MM.1S (cell line): ENCODE data around the gene ABCC1.
A peak's percentile ranks its signal among the peaks of the same experiment; 100 is the strongest.

Experiments
- DNase-seq: peaks from one replicate; pipeline ENCODE4 v3.0.0-alpha.2; 2015
- H2AFZ ChIP-seq: fragments of 300-600 bp; sonication (generic); 2 replicates; pipeline ENCODE4 v1.6.0; 2016; ENCODE audit warnings: antibody characterized with exemption, low read length
- H3F3A ChIP-seq: fragments of 300-600 bp; sonication (generic); 2 replicates; pipeline ENCODE4 v1.6.1; 2016; ENCODE audit warnings: mild to moderate bottlenecking, antibody characterized with exemption, low read length, moderate library complexity, mixed read lengths; ENCODE audit not compliant: insufficient read depth
- H3K27ac ChIP-seq: fragments of 300-600 bp; sonication (generic); 2 replicates; pipeline ENCODE4 v1.5.1; 2016; ENCODE audit warnings: mild to moderate bottlenecking, low read length
- H3K27me3 ChIP-seq: fragments of 300-600 bp; sonication (generic); replicated peaks from 2 replicates; pipeline ENCODE4 v1.6.0; 2016; ENCODE audit warnings: low read length; ENCODE audit not compliant: insufficient read depth
- H3K36me3 ChIP-seq: fragments of 300-600 bp; sonication (generic); replicated peaks from 2 replicates; pipeline ENCODE4 v1.6.1; 2016; ENCODE audit warnings: mild to moderate bottlenecking, low read length, mixed read lengths; ENCODE audit not compliant: insufficient read depth
- H3K4me1 ChIP-seq: fragments of 300-600 bp; sonication (generic); 2 replicates; pipeline ENCODE4 v1.6.1; 2016; ENCODE audit warnings: low read length, mixed read lengths
- H3K4me2 ChIP-seq: fragments of 300-600 bp; sonication (generic); 2 replicates; pipeline ENCODE4 v1.6.0; 2016; ENCODE audit warnings: low read depth, low read length
- H3K4me3 ChIP-seq: fragments of 300-600 bp; sonication (generic); 2 replicates; pipeline ENCODE4 v1.5.1; 2016; ENCODE audit warnings: low read length, mixed read lengths
- H3K79me2 ChIP-seq: fragments of 300-600 bp; sonication (generic); 2 replicates; pipeline ENCODE4 v1.6.1; 2016; ENCODE audit warnings: mixed run types, low read length, mixed read lengths
- H3K9ac ChIP-seq: fragments of 300-600 bp; sonication (generic); 2 replicates; pipeline ENCODE4 v1.6.1; 2016; ENCODE audit warnings: low read length, mixed read lengths
- H3K9me2 ChIP-seq: fragments of 300-600 bp; sonication (generic); replicated peaks from 2 replicates; pipeline ENCODE4 v1.6.1; 2016; ENCODE audit warnings: mild to moderate bottlenecking, low read length, mixed read lengths; ENCODE audit not compliant: insufficient read depth
- H3K9me3 ChIP-seq: fragments of 300-600 bp; sonication (generic); replicated peaks from 2 replicates; pipeline ENCODE4 v1.6.1; 2016; ENCODE audit warnings: mild to moderate bottlenecking, low read length, mixed read lengths; ENCODE audit not compliant: insufficient read depth
- H4K20me1 ChIP-seq: fragments of 300-600 bp; sonication (generic); 2 replicates; pipeline ENCODE4 v1.6.1; 2016; ENCODE audit warnings: mild to moderate bottlenecking, low read length, moderate library complexity, mixed read lengths; ENCODE audit not compliant: insufficient read depth
- EZH2 ChIP-seq: fragments of 300-600 bp; sonication (generic); optimal IDR thresholded peaks from 2 replicates; pipeline ENCODE3; 2017; ENCODE audit warnings: low read depth, mild to moderate bottlenecking, antibody characterized with exemption, low read length, mixed read lengths
- EZH2phosphoT487 ChIP-seq: fragments of 300-600 bp; sonication (generic); IDR thresholded peaks from 2 replicates; pipeline ENCODE4 v1.6.1; 2018; ENCODE audit warnings: antibody characterized with exemption, low read length
- TF ChIP-seq, protein P1 (sequence below): fragments of 300-600 bp; sonication (generic); IDR thresholded peaks from 2 replicates; pipeline ENCODE4 v1.5.1; 2016; ENCODE audit warnings: antibody characterized with exemption, low read length, mixed read lengths

ABCC1 gene

DNA sequence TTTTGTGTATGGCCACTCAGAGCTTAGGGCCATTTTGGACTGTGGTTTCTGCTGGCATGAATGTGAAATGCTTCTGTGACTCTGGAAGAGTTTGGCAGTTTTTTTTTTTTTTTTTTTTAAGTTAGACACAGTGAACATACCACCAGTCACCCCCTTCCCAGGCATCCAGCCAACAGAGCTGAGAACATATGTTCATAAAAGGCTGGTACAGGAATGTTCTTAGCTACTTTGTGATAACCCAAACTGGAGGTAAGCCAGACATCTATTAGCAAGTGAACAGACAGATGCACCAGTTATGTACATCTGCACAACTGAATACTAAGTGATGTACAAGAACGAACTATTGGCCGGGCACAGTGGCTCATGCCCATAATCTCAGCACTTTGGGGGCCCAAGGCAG, 92.7 kb downstream of the ABCC1 start:
- Histone ChIP-seq H3K36me3 (no peaks in the 10 kb centered on the region; the same call in 1 of the 2 replicates), H4K20me1 (no peaks in the 10 kb centered on the region), H3K27ac (no peak overlapping the region), H3K4me3 (no peak overlapping the region), H3F3A (no peaks in the 10 kb centered on the region), H3K9me3 (no peaks in the 10 kb centered on the region), H3K79me2 (no peaks in the 10 kb centered on the region), H2AFZ (no peak overlapping the region), H3K4me1 (no peaks in the 10 kb centered on the region), H3K9me2 (no peaks in the 10 kb centered on the region), H3K9ac (no peak overlapping the region), H3K27me3 (no peaks in the 10 kb centered on the region), H3K4me2 (no peak overlapping the region)
- TF ChIP-seq EZH2phosphoT487 = no peak
- TF ChIP-seq, protein P1, sequence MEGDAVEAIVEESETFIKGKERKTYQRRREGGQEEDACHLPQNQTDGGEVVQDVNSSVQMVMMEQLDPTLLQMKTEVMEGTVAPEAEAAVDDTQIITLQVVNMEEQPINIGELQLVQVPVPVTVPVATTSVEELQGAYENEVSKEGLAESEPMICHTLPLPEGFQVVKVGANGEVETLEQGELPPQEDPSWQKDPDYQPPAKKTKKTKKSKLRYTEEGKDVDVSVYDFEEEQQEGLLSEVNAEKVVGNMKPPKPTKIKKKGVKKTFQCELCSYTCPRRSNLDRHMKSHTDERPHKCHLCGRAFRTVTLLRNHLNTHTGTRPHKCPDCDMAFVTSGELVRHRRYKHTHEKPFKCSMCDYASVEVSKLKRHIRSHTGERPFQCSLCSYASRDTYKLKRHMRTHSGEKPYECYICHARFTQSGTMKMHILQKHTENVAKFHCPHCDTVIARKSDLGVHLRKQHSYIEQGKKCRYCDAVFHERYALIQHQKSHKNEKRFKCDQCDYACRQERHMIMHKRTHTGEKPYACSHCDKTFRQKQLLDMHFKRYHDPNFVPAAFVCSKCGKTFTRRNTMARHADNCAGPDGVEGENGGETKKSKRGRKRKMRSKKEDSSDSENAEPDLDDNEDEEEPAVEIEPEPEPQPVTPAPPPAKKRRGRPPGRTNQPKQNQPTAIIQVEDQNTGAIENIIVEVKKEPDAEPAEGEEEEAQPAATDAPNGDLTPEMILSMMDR = no peak
- no peak for TF ChIP-seq EZH2
- DNase-seq = no peak

DNA sequence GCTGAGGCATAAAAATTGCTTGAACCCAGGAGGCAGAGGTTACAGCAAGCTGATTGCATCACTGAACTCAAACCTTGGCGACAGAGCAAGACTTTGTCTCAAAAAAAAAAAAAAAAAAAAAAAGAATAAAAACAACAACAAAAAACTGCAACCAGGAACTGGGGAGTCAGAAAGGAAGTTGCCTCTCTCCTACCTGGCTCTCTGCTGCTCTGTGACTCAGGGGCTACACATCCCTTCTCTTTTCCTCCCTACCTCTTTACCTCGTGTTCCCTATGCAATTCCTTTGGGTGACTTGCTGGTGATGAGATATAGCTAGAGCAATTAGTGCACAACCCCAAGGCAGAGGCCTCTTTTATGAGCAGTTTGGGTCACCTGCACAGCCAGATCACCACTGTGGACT, 95.9 kb downstream of the ABCC1 start:
- no peaks in the 10 kb centered on the region for H3K4me1 ChIP-seq
- no peak overlapping the region for H3K27ac ChIP-seq
- no peaks in the 10 kb centered on the region for H3F3A ChIP-seq
- no peaks in the 10 kb centered on the region for H3K79me2 ChIP-seq
- H4K20me1 ChIP-seq = no peaks in the 10 kb centered on the region
- H2AFZ ChIP-seq = no peak overlapping the region
- no peak overlapping the region for H3K4me3 ChIP-seq
- TF ChIP-seq EZH2phosphoT487 = no peak
- TF ChIP-seq, protein P1 = no peak
- no peak for TF ChIP-seq EZH2
- DNase-seq = no peak
- no peaks in the 10 kb centered on the region for H3K9me2 ChIP-seq
- H3K36me3 ChIP-seq = no peaks in the 10 kb centered on the region; the same call in 1 of the 2 replicates
- H3K4me2 ChIP-seq = no peak overlapping the region
- no peak overlapping the region for H3K9ac ChIP-seq
- H3K9me3 ChIP-seq = no peaks in the 10 kb centered on the region
- H3K27me3 ChIP-seq = no peaks in the 10 kb centered on the region

DNA sequence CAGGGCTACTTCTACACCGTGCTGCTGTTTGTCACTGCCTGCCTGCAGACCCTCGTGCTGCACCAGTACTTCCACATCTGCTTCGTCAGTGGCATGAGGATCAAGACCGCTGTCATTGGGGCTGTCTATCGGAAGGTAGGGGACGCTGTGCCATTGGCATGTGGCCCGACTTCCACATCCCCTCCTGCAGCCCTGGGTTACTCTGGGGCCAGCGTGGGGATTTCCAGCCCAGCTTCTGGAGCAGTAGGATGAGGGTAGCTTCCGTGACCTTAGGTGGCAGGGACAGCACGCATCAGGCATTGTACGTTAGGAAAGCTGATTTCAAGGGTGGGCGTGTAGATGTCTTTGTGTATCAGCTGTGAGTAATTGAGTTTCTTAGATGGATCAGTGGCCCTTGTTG, 96.5 kb downstream of the ABCC1 start:
- Histone ChIP-seq H3K9ac (no peak overlapping the region), H3K79me2 (no peaks in the 10 kb centered on the region), H3K36me3 (no peaks in the 10 kb centered on the region; the same call in 1 of the 2 replicates), H3K4me3 (no peak overlapping the region), H3K9me2 (no peaks in the 10 kb centered on the region), H3K4me1 (no peaks in the 10 kb centered on the region), H3K4me2 (no peak overlapping the region), H3K27me3 (no peaks in the 10 kb centered on the region), H3K9me3 (no peaks in the 10 kb centered on the region), H3F3A (no peaks in the 10 kb centered on the region), H2AFZ (no peak overlapping the region), H4K20me1 (no peaks in the 10 kb centered on the region), H3K27ac (no peak overlapping the region)
- TF ChIP-seq, protein P1 = 0 out of 2 replicates have a peak, but pooled peaks have one; percentile 7
- TF ChIP-seq EZH2 = no peak
- no peak for DNase-seq
